ENCODE measurements around the gene SMR3A.

Gene SMR3A

GRCh38 chr4:70360460-70360859 is at the start of gene SMR3A:
SMR3A (plus strand) TSS chr4:70360760; CDS start chr4:70362116, 1,356 bp downstream.
- TF ChIP-seq POLR2A (IDR thresholded peaks at IDR 0.05; ENCODE audit: low read length) (no peak), GATA1 (IDR thresholded peaks at IDR 0.05; ENCODE audit: low read depth, low read length) (no peak)
- no peak for DNase-seq

DNA sequence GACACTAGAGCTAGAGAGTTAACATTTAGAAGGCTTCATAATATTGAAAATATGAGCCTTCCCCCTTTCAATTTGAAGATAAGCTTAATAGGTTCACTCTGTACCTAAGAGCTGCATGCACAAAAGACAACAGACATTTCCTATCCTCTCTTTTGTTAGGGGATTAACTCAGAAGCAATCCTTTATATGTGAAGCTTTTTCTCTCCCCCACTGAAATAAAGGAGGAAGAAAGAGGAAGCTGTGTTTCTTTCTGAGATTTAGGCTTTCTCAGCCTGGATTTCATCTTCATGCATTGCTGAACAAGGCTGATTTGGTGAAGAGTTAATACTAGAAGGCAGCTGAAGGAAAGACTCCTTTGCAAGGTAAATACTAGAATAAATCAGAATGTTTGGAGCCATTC is 46.8 kb upstream of the SMR3A start:
- TF ChIP-seq POLR2A (IDR thresholded peaks at IDR 0.05; ENCODE audit: low read length) (no peak), GATA1 (IDR thresholded peaks at IDR 0.05; ENCODE audit: low read depth, low read length) (no peak)
- no peak for DNase-seq

GRCh38 chr4:70315928-70316327 is 44.6 kb upstream of the SMR3A start:
- TF ChIP-seq POLR2A (IDR thresholded peaks at IDR 0.05; ENCODE audit: low read length) (no peak), GATA1 (IDR thresholded peaks at IDR 0.05; ENCODE audit: low read depth, low read length) (no peak)
- no peak for DNase-seq

GRCh38 chr4:70326052-70326451 is 34.5 kb upstream of the SMR3A start:
- TF ChIP-seq GATA1 (IDR thresholded peaks at IDR 0.05; ENCODE audit: low read depth, low read length) = no peak
- no peak for TF ChIP-seq POLR2A (IDR thresholded peaks at IDR 0.05; ENCODE audit: low read length)
- no peak for DNase-seq

- TF ChIP-seq POLR2A (IDR thresholded peaks at IDR 0.05; ENCODE audit: low read length) (no peak), GATA1 (IDR thresholded peaks at IDR 0.05; ENCODE audit: low read depth, low read length) (no peak)
- DNase-seq = no peak
Measured at GRCh38 chr4:70334681-70335080, 25.9 kb upstream of the SMR3A start, which contains the start of gene CABS1. CABS1 (plus strand) TSS chr4:70334981; CDS start chr4:70335040, 59 bp downstream.

GRCh38 chr4:70336043-70336442 is 24.5 kb upstream of the SMR3A start:
- TF ChIP-seq POLR2A (IDR thresholded peaks at IDR 0.05; ENCODE audit: low read length) = no peak
- no peak for TF ChIP-seq GATA1 (IDR thresholded peaks at IDR 0.05; ENCODE audit: low read depth, low read length)
- no peak for DNase-seq

- TF ChIP-seq GATA1 (IDR thresholded peaks at IDR 0.05; ENCODE audit: low read depth, low read length) (no peak), POLR2A (IDR thresholded peaks at IDR 0.05; ENCODE audit: low read length) (no peak)
- DNase-seq = no peak
Measured at GRCh38 chr4:70337886-70338420, 22.6 kb upstream of the SMR3A start.

DNA sequence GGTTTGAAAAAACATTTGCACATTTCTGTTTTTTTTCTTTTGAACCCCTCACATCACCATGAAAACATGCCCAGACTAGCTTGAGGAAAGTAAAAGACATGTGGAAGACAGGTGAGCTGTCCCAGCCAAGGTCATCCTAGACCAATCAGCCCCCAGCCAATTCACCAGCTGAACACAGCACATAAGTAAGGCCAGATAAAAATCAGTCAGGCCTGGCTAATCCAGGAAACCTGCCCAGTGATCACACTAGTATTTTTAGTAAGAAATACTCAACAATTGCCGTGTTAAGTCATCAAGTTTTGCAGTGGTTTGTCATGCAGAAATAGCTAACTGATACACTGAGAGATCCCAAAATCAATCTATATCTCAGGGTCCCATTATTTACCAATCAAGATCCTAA is 4.4 kb upstream of the SMR3A start:
- TF ChIP-seq GATA1 (IDR thresholded peaks at IDR 0.05; ENCODE audit: low read depth, low read length) (no peak), POLR2A (IDR thresholded peaks at IDR 0.05; ENCODE audit: low read length) (no peak)
- DNase-seq = no peak

GRCh38 chr4:70359115-70359661 is 1.4 kb upstream of the SMR3A start:
- TF ChIP-seq GATA1 (IDR thresholded peaks at IDR 0.05; ENCODE audit: low read depth, low read length) (no peak), POLR2A (IDR thresholded peaks at IDR 0.05; ENCODE audit: low read length) (no peak)
- no peak for DNase-seq

GRCh38 chr4:70364002-70364401 is 3.4 kb downstream of the SMR3A start:
- DNase-seq = no peak
- TF ChIP-seq GATA1 (IDR thresholded peaks at IDR 0.05; ENCODE audit: low read depth, low read length) (no peak), POLR2A (IDR thresholded peaks at IDR 0.05; ENCODE audit: low read length) (no peak)

DNA sequence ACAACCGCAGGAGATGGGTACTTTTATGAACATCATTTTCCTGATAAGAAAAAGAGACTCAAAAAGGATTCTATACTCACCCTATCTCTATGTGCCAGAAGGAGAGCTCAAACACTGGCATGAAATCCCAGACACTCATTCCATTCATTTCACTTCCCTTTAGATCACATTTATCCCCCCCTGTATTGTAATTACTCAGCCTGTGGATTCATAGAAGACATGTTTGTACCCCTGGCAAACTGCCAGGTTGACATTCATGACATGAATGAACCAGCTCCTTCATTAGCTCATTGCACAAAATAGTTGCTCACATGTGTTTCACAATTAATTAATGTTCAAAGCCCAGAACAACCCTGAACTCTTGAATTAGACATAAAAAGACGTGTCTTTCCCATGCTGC is 4.9 kb downstream of the SMR3A start:
- no peak for TF ChIP-seq GATA1 (IDR thresholded peaks at IDR 0.05; ENCODE audit: low read depth, low read length)
- TF ChIP-seq POLR2A (IDR thresholded peaks at IDR 0.05; ENCODE audit: low read length) = no peak
- no peak for DNase-seq

DNA sequence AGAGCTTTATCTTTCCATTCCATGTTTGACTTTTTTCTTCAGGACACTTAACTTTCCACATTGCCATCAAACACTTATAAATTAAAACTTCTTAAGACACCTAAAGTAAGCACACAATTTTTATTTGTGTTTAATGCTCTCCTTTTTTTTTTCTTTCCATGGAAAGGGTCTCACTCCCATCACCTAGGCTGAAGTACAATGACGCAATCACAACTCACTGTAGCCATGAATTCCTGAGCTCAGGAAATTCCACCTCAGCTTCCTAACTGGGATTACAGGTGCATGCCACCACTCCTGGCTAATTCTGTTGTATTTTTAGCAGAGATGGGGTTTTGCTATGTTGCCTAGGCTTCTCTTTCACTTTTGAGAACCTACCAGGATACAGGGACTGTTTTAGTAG is 7.3 kb downstream of the SMR3A start:
- DNase-seq = no peak
- TF ChIP-seq POLR2A (IDR thresholded peaks at IDR 0.05; ENCODE audit: low read length) (no peak), GATA1 (IDR thresholded peaks at IDR 0.05; ENCODE audit: low read depth, low read length) (no peak)

GRCh38 chr4:70371987-70372386 is 11.4 kb downstream of the SMR3A start:
- no peak for TF ChIP-seq GATA1 (IDR thresholded peaks at IDR 0.05; ENCODE audit: low read depth, low read length)
- TF ChIP-seq POLR2A (IDR thresholded peaks at IDR 0.05; ENCODE audit: low read length) = no peak
- DNase-seq = no peak

DNA sequence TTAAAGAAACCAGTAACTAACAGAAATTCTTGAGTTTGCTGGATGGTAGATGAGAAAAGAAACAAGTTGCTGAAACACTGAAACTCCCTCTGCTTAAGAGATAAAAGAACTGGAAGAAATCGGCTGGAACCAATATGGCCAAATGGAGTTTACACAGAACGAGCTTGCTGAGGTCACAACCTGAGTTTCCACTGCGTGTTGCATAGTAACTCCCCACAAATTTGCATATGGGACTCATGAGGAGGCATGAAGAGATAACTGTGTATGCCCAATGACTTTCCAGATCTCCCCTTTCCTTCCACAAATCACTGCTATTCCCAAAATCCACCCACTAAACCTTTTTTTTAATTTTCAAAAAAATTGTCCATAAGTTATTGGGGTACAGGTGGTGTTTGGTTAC is 12.2 kb downstream of the SMR3A start:
- TF ChIP-seq GATA1 (IDR thresholded peaks at IDR 0.05; ENCODE audit: low read depth, low read length) = no peak
- TF ChIP-seq POLR2A (IDR thresholded peaks at IDR 0.05; ENCODE audit: low read length) = no peak
- no peak for DNase-seq

- no peak for DNase-seq
- no peak for TF ChIP-seq POLR2A (IDR thresholded peaks at IDR 0.05; ENCODE audit: low read length)
Measured at GRCh38 chr4:70380578-70380977, 20.0 kb downstream of the SMR3A start.

Measured in erythroblast (primary cell).